Measurements from ENCODE around the gene USP3. TPM values are rescaled to one million over a fixed set of nuclear protein-coding genes. Genes with fewer than 3 reads are reported as not detected.
"Not testable (repeated sequence)": the region's sequence is repeated elsewhere in the genome, so short reads cannot be mapped to it uniquely, and the experiment has no call there.

USP3 gene
- total RNA-seq, 1 experiment from 2014 or later = 70.2 TPM

DNA sequence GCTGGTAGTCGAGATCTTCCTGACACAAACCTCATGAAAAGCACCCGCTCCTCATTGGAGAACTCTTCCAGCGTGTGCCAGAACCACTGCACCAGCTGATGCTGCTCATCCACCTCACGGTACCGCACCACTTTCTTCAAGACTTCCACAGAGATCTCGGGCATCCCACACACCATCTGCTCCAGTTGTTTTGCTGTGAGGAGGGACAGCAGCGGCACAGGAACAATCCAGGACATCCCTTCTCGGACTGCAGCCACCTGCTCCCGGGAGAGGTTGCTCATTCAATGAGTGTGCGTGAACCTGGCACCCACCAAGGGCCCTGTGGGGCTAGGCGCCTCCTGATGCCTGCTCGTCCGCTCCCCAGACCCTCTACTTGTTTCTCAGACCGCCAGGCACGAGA lies 107.9 kb downstream of the USP3 start:
- peaks cover 20% of the 10 kb centered on the region for H3K36me3 Mint-ChIP-seq (ENCODE audit: insufficient read depth, unreplicated experiment)
- H3K4me3 Mint-ChIP-seq (ENCODE audit: unreplicated experiment) = no peak overlapping the region
- TF ChIP-seq, protein P1, sequence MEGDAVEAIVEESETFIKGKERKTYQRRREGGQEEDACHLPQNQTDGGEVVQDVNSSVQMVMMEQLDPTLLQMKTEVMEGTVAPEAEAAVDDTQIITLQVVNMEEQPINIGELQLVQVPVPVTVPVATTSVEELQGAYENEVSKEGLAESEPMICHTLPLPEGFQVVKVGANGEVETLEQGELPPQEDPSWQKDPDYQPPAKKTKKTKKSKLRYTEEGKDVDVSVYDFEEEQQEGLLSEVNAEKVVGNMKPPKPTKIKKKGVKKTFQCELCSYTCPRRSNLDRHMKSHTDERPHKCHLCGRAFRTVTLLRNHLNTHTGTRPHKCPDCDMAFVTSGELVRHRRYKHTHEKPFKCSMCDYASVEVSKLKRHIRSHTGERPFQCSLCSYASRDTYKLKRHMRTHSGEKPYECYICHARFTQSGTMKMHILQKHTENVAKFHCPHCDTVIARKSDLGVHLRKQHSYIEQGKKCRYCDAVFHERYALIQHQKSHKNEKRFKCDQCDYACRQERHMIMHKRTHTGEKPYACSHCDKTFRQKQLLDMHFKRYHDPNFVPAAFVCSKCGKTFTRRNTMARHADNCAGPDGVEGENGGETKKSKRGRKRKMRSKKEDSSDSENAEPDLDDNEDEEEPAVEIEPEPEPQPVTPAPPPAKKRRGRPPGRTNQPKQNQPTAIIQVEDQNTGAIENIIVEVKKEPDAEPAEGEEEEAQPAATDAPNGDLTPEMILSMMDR (IDR thresholded peaks at IDR 0.05; ENCODE audit: unreplicated experiment) = no peak
- peaks cover 7% of the 10 kb centered on the region for H3K4me1 Mint-ChIP-seq (ENCODE audit: insufficient read depth, unreplicated experiment)
- no peaks in the 10 kb centered on the region for H3K9me3 Mint-ChIP-seq (ENCODE audit: unreplicated experiment)
- H3K27me3 Mint-ChIP-seq (ENCODE audit: insufficient read depth, unreplicated experiment) = no peaks in the 10 kb centered on the region
- ChIA-PET CTCF (interaction anchor here (0.6 to 0.9 kb wide), 3 partner anchors 37 to 455 kb away, joined by 3 to 6 read pairs (median 3); no protein-coding TSS in a partner anchor), POLR2A (interaction anchor here (0.5 to 3.1 kb wide), 2 partner anchors 11 to 397 kb away, joined by 3 to 25 read pairs; no protein-coding TSS in a partner anchor)
- no peak overlapping the region for H3K27ac Mint-ChIP-seq (ENCODE audit: low read depth, unreplicated experiment)
- no peak for DNase-seq (ENCODE audit: unreplicated experiment)
- intact Hi-C loops (cut with micrococcal nuclease) = no loop called here
- no TSS peak for BruUV-seq (replicated peaks)

DNA sequence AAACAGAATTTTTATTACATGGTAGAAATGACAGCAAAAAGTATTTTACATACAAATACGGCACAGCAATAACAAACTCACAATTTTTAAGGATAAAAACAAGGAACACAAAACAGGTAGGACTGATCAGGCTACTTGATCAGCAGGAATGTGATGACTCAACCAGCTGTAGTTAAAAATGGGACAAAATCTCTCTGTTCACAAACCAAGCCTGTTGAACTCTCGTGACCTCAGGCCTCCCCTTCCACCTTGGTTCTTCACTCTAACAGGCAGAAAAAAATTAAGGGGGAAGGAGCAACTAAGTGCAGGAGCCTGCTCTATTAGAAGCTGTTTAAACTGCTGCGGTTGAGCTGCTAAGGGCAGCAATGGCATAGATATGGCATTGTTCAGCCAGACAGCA lies 111.5 kb downstream of the USP3 start:
- no peak for DNase-seq (ENCODE audit: unreplicated experiment)
- POLR2A ChIA-PET = no interaction called here
- Mint-ChIP-seq H3K4me3 (ENCODE audit: unreplicated experiment) (no peak overlapping the region), H3K9me3 (ENCODE audit: unreplicated experiment) (no peaks in the 10 kb centered on the region), H3K27ac (ENCODE audit: low read depth, unreplicated experiment) (no peak overlapping the region), H3K4me1 (ENCODE audit: insufficient read depth, unreplicated experiment) (no peaks in the 10 kb centered on the region), H3K27me3 (ENCODE audit: insufficient read depth, unreplicated experiment) (no peaks in the 10 kb centered on the region), H3K36me3 (ENCODE audit: insufficient read depth, unreplicated experiment) (peaks cover 13% of the 10 kb centered on the region)
- no TSS peak for BruUV-seq (replicated peaks)
- CTCF ChIA-PET = interaction anchor here (1.0 kb wide), 1 partner anchor 10 kb away, joined by 3 read pairs; no protein-coding TSS in a partner anchor
- intact Hi-C loops (cut with micrococcal nuclease) = no loop called here
- TF ChIP-seq, protein P1 (IDR thresholded peaks at IDR 0.05; ENCODE audit: unreplicated experiment) = no peak

DNA sequence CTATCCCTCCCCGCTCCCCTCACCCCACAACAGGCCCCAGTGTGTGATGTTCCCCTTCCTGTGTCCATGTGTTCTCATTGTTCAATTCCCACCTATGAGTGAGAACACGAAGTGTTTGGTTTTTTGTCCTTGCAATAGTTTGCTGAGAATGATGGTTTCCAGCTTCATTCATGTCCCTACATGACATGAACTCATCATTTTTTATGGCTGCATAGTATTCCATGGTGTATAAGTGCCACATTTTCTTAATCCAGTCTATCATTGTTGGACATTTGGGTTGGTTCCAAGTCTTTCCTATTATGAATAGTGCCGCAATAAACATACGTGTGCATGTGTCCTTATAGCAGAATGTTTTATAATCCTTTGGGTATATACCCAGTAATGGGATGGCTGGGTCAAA lies 112.8 kb downstream of the USP3 start:
- H3K9me3 Mint-ChIP-seq (ENCODE audit: unreplicated experiment); H3K27me3 Mint-ChIP-seq (ENCODE audit: insufficient read depth, unreplicated experiment); intact Hi-C loops (cut with micrococcal nuclease); H3K27ac Mint-ChIP-seq (ENCODE audit: low read depth, unreplicated experiment); H3K4me1 Mint-ChIP-seq (ENCODE audit: insufficient read depth, unreplicated experiment); POLR2A ChIA-PET; DNase-seq (ENCODE audit: unreplicated experiment); CTCF ChIA-PET; BruUV-seq (replicated peaks); H3K4me3 Mint-ChIP-seq (ENCODE audit: unreplicated experiment): not testable (repeated sequence)
- peaks cover 21% of the 10 kb centered on the region for H3K36me3 Mint-ChIP-seq (ENCODE audit: insufficient read depth, unreplicated experiment)

DNA sequence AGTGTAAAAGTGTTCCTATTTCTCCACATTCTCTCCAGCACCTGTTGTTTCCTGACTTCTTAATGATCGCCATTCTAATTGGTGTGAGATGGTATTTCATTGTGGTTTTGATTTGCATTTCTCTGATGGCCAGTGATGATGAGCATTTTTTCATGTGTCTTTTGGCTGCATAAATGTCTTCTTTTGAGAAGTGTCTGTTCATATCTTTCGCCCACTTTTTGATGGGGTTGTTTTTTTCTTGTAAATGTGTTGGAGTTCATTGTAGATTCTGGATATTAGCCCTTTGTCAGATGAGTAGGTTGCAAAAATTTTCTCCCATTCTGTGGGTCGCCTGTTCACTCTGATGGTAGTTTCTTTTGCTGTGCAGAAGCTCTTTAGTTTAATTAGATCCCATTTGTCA lies 113.2 kb downstream of the USP3 start:
- H3K9me3 Mint-ChIP-seq (ENCODE audit: unreplicated experiment); POLR2A ChIA-PET; CTCF ChIA-PET; BruUV-seq (replicated peaks); intact Hi-C loops (cut with micrococcal nuclease); H3K27me3 Mint-ChIP-seq (ENCODE audit: insufficient read depth, unreplicated experiment); H3K4me1 Mint-ChIP-seq (ENCODE audit: insufficient read depth, unreplicated experiment); H3K27ac Mint-ChIP-seq (ENCODE audit: low read depth, unreplicated experiment); DNase-seq (ENCODE audit: unreplicated experiment); H3K4me3 Mint-ChIP-seq (ENCODE audit: unreplicated experiment): not testable (repeated sequence)
- peaks cover 25% of the 10 kb centered on the region for H3K36me3 Mint-ChIP-seq (ENCODE audit: insufficient read depth, unreplicated experiment)

DNA sequence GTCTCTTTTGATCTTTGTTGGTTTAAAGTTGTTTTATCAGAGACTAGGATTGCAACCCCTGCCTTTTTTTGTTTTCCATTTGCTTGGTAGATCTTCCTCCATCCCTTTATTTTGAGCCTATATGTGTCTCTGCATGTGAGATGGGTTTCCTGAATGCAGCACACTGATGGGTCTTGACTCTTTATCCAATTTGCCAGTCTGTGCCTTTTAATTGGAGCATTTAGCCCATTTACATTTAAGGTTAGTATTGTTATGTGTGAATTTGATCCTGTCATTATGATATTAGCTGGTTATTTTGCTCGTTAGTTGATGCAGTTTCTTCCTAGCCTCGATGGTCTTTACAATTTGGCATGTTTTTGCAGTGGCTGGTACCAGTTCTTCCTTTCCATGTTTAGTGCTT lies 116.4 kb downstream of the USP3 start:
- H3K4me1 Mint-ChIP-seq (ENCODE audit: insufficient read depth, unreplicated experiment); DNase-seq (ENCODE audit: unreplicated experiment); H3K9me3 Mint-ChIP-seq (ENCODE audit: unreplicated experiment); intact Hi-C loops (cut with micrococcal nuclease); POLR2A ChIA-PET; H3K4me3 Mint-ChIP-seq (ENCODE audit: unreplicated experiment); CTCF ChIA-PET; H3K27me3 Mint-ChIP-seq (ENCODE audit: insufficient read depth, unreplicated experiment); H3K27ac Mint-ChIP-seq (ENCODE audit: low read depth, unreplicated experiment); BruUV-seq (replicated peaks): not testable (repeated sequence)
- H3K36me3 Mint-ChIP-seq (ENCODE audit: insufficient read depth, unreplicated experiment) = peaks cover 39% of the 10 kb centered on the region

Data from MCF 10A (cell line).